Parathyroid adenoma (tissue), 2 donors: ENCODE measurements around the gene CACNA1B.

Source experiments
- H2AFZ ChIP-seq: fragments of 300-600 bp; sonication (generic); one replicate; pipeline ENCODE4 v1.7.0; 2017; ENCODE audit warnings: antibody characterized with exemption, mild to moderate bottlenecking
- H3K27ac ChIP-seq: fragments of 300-600 bp; sonication (generic); one replicate; pipeline ENCODE4 v1.7.0; 2017
- H3K27me3 ChIP-seq: fragments of 300-600 bp; sonication (generic); one replicate; pipeline ENCODE4 v1.7.0; 2017; ENCODE audit warnings: low read length; ENCODE audit not compliant: control insufficient read depth, insufficient read depth
- H3K36me3 ChIP-seq: fragments of 300-600 bp; sonication (generic); one replicate; pipeline ENCODE4 v1.7.0; 2017; ENCODE audit warnings: low read length; ENCODE audit not compliant: control insufficient read depth, insufficient read depth
- H3K4me1 ChIP-seq: fragments of 300-600 bp; sonication (generic); one replicate; pipeline ENCODE4 v1.7.0; 2017; ENCODE audit warnings: control low read depth
- H3K4me2 ChIP-seq: fragments of 300-600 bp; sonication (generic); one replicate; pipeline ENCODE4 v1.7.0; 2017; ENCODE audit warnings: low read length
- H3K4me3 ChIP-seq: fragments of 300-600 bp; sonication (generic); one replicate; pipeline ENCODE4 v1.7.0; 2017; ENCODE audit warnings: low read depth, low read length
- H3K79me2 ChIP-seq: fragments of 300-600 bp; sonication (generic); one replicate; pipeline ENCODE4 v1.7.0; 2017; ENCODE audit warnings: control low read depth
- H3K9ac ChIP-seq: fragments of 300-600 bp; sonication (generic); one replicate; pipeline ENCODE4 v1.7.0; 2017; ENCODE audit warnings: mild to moderate bottlenecking
- H3K9me3 ChIP-seq: fragments of 300-600 bp; sonication (generic); one replicate; pipeline ENCODE4 v1.7.0; 2017; ENCODE audit warnings: low read length; ENCODE audit not compliant: control insufficient read depth
- TF ChIP-seq, protein P1 (sequence below): fragments of 300-600 bp; sonication (generic); IDR thresholded peaks from one replicate; pipeline ENCODE4 v1.7.0; 2017; ENCODE audit warnings: antibody characterized with exemption, mild to moderate bottlenecking
- donor health status: primary hyperparathyroidism.

The CACNA1B gene

DNA sequence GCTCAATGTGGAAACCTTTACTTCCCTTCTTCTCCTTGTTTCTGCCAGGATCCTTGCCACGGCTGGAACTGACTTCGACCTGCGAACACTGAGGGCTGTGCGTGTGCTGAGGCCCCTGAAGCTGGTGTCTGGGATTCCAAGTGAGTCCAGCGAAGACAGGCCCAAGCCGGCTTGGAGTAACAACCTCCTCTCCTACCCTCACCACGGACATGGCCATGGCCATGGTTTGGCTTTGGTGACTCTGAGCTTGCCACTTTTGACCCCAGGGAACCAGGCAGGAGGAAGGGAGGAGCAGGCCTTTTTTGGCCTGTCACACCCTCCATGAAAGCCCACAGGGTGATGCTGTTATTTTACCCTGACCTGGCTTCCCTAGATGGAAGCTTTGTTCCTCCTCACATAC lies 35.5 kb downstream of the CACNA1B start:
- Histone ChIP-seq H2AFZ (no peak overlapping the region), H3K36me3 (no peaks in the 10 kb centered on the region), H3K79me2 (no peaks in the 10 kb centered on the region), H3K4me1 (no peaks in the 10 kb centered on the region), H3K27ac (no peak overlapping the region), H3K4me3 (no peak overlapping the region), H3K4me2 (no peak overlapping the region), H3K9me3 (no peaks in the 10 kb centered on the region), H3K27me3 (no peaks in the 10 kb centered on the region), H3K9ac (no peak overlapping the region)
- TF ChIP-seq, protein P1, sequence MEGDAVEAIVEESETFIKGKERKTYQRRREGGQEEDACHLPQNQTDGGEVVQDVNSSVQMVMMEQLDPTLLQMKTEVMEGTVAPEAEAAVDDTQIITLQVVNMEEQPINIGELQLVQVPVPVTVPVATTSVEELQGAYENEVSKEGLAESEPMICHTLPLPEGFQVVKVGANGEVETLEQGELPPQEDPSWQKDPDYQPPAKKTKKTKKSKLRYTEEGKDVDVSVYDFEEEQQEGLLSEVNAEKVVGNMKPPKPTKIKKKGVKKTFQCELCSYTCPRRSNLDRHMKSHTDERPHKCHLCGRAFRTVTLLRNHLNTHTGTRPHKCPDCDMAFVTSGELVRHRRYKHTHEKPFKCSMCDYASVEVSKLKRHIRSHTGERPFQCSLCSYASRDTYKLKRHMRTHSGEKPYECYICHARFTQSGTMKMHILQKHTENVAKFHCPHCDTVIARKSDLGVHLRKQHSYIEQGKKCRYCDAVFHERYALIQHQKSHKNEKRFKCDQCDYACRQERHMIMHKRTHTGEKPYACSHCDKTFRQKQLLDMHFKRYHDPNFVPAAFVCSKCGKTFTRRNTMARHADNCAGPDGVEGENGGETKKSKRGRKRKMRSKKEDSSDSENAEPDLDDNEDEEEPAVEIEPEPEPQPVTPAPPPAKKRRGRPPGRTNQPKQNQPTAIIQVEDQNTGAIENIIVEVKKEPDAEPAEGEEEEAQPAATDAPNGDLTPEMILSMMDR = no peak

DNA sequence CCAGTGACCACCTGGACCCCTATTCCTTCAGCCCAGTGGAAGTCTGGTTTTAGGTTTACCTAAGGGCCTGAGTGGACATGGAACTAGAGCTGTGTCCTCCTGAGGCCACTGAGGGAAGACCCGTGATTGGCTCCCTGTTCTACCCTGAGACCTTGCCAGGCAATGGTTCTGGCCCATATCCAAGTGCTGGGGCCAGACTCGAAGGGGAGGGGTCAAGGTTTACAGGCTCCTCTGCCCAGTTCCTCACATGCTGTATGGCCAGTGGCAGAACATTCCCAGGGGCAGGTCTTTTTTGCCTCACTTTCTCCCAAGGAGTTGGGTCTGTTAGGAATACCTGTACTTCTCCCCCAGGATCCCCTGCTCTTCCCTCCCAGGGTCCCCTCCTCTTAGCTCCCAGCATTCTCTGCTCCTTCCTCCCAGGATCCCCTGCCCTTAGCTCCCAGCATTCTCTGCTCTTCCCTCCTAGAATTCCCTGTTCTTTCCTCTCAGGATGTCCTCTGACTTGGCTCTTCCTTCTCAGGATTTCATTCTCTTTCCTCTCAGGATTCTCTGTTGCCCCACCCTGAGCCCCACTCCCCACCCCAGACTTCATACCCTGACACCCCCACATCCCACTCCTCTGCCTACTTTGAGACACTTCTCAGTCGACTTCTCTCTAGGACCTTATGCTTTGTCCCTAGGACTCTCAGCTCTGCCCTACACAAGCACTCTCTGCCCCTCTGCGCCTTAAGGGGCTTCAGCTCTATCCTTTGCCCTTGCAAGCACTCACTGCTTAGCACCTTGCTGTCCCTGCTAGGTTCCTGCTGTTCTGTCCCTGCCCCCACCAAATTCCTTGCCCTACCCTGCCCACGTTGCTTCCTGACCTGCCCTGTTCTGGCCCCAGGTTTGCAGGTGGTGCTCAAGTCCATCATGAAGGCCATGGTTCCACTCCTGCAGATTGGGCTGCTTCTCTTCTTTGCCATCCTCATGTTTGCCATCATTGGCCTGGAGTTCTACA lies 36.5 kb downstream of the CACNA1B start:
- Histone ChIP-seq H3K9me3 (no peaks in the 10 kb centered on the region), H3K4me2 (no peak overlapping the region), H3K9ac (no peak overlapping the region), H3K79me2 (no peaks in the 10 kb centered on the region), H3K4me1 (no peaks in the 10 kb centered on the region), H2AFZ (no peak overlapping the region), H3K36me3 (no peaks in the 10 kb centered on the region), H3K27me3 (no peaks in the 10 kb centered on the region), H3K4me3 (no peak overlapping the region), H3K27ac (no peak overlapping the region)
- TF ChIP-seq, protein P1 = no peak

DNA sequence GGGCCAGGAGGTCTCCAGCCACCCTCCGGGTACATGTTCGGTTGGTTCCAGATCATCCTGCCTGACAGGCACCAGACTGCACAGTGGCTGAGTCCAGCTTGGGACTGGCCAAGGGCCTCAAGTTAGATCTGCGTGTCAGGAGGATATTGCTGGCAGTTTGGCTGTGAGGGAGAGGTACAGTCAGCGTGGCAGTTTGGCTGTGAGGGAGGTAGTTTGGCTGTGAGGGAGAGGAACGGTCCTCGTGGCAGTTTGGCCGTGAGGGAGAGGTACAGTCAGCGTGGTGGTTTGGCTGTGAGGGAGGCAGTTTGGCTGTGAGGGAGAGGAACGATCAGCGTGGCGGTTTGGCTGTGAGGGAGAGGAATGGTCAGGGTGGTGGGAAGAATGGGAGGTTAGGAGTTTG lies 39.0 kb downstream of the CACNA1B start:
- Histone ChIP-seq H3K4me1 (no peaks in the 10 kb centered on the region), H3K27me3 (no peaks in the 10 kb centered on the region), H3K36me3 (no peaks in the 10 kb centered on the region), H3K79me2 (no peaks in the 10 kb centered on the region), H3K4me2 (no peak overlapping the region), H3K27ac (no peak overlapping the region), H3K4me3 (no peak overlapping the region), H3K9me3 (no peaks in the 10 kb centered on the region), H2AFZ (no peak overlapping the region), H3K9ac (no peak overlapping the region)
- TF ChIP-seq, protein P1 = no peak

DNA sequence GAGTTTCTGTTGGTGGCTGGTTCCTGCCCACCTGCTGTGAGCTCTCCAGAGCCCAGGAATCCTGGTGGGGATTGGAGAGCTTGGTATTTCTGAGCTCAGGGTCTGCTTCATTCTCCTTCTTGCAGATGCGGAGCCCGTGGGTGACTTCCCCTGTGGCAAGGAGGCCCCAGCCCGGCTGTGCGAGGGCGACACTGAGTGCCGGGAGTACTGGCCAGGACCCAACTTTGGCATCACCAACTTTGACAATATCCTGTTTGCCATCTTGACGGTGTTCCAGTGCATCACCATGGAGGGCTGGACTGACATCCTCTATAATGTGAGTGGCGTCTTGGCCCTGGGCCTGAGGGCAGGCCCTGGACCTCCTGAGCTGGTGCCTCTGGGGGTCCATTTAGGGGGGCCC lies 39.5 kb downstream of the CACNA1B start:
- no peak overlapping the region for H3K9ac ChIP-seq
- no peaks in the 10 kb centered on the region for H3K9me3 ChIP-seq
- no peaks in the 10 kb centered on the region for H3K27me3 ChIP-seq
- H2AFZ ChIP-seq = no peak overlapping the region
- TF ChIP-seq, protein P1 = no peak
- H3K4me3 ChIP-seq = no peak overlapping the region
- H3K27ac ChIP-seq = no peak overlapping the region
- H3K79me2 ChIP-seq = no peaks in the 10 kb centered on the region
- H3K4me2 ChIP-seq = no peak overlapping the region
- no peaks in the 10 kb centered on the region for H3K4me1 ChIP-seq
- no peaks in the 10 kb centered on the region for H3K36me3 ChIP-seq

DNA sequence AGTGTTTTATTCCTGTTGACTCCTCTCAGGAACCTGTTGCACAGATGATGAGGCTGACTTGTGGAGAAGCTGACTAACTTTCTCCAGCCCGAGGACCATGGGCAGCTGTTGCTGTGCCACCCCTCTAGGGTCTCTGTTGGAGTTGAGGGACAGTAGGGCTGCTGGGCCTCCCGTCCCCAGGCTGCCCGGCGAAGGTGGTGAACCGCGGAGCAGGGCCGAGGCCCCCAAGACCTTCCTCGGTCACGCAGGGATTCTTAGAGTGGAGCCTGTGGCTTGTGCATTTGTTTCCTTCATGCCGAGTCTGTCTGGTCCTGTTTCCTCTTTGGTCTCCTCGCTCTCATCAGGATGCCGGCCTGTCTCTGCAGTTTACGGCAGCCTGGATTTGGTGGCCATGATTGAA lies 40.2 kb downstream of the CACNA1B start:
- H3K36me3 ChIP-seq = no peaks in the 10 kb centered on the region
- no peaks in the 10 kb centered on the region for H3K27me3 ChIP-seq
- no peak overlapping the region for H3K9ac ChIP-seq
- H3K27ac ChIP-seq = no peak overlapping the region
- no peaks in the 10 kb centered on the region for H3K79me2 ChIP-seq
- no peak overlapping the region for H3K4me3 ChIP-seq
- TF ChIP-seq, protein P1 = no peak
- H3K4me2 ChIP-seq = no peak overlapping the region
- H2AFZ ChIP-seq = no peak overlapping the region
- H3K9me3 ChIP-seq = no peaks in the 10 kb centered on the region
- H3K4me1 ChIP-seq = no peaks in the 10 kb centered on the region
